NCI-H345 (cell line): Measurements from ENCODE around the gene TMEM141.

ENCODE experiments used
- DNase-seq: peaks from one replicate; lab custom pipeline; 2025; lab: John Stamatoyannopoulos, UW

Gene TMEM141

GRCh38 chr9:136814725-136815421 is 23.7 kb downstream of the TMEM141 start:
- no peak for DNase-seq

GRCh38 chr9:136815422-136815782 is 24.3 kb downstream of the TMEM141 start:
- DNase-seq = no peak

GRCh38 chr9:136820971-136821825 is 30.1 kb downstream of the TMEM141 start:
- DNase-seq = no peak

- no peak for DNase-seq
Measured at GRCh38 chr9:136821826-136822544, 30.8 kb downstream of the TMEM141 start.

- no peak for DNase-seq
Measured at GRCh38 chr9:136823136-136824046, 32.2 kb downstream of the TMEM141 start.

GRCh38 chr9:136824496-136825225 is 33.5 kb downstream of the TMEM141 start:
- DNase-seq = no peak

- DNase-seq = no peak
Measured at GRCh38 chr9:136825295-136826187, 34.4 kb downstream of the TMEM141 start.

- DNase-seq = no peak
Measured at GRCh38 chr9:136826188-136826541, 35.0 kb downstream of the TMEM141 start.

GRCh38 chr9:136826703-136827582 is 35.8 kb downstream of the TMEM141 start:
- DNase-seq = no peak

- DNase-seq = no peak
Measured at GRCh38 chr9:136827794-136828473, 36.8 kb downstream of the TMEM141 start.

- no peak for DNase-seq
Measured at GRCh38 chr9:136828474-136829140, 37.5 kb downstream of the TMEM141 start.

GRCh38 chr9:136829412-136829811 is 38.3 kb downstream of the TMEM141 start:
- no peak for DNase-seq

GRCh38 chr9:136829981-136830885 is 39.1 kb downstream of the TMEM141 start:
- DNase-seq = no peak

GRCh38 chr9:136831002-136831719 is 40.0 kb downstream of the TMEM141 start:
- DNase-seq = no peak

GRCh38 chr9:136831720-136832104 is 40.6 kb downstream of the TMEM141 start:
- DNase-seq = no peak

GRCh38 chr9:136832581-136832980 is 41.4 kb downstream of the TMEM141 start:
- DNase-seq = no peak
